Posterior cingulate gyrus (tissue), 11 donors: Measurements from ENCODE around the gene DNAJC30.
"Not testable (repeated sequence)": the region's sequence is repeated elsewhere in the genome, so short reads cannot be mapped to it uniquely, and the experiment has no call there.

Experiments used
- DNase-seq, 10 donors: peaks; one replicate each; pipeline versions ENCODE4 v3.0.0 to v3.0.0-alpha.2; 2020 to 2021; ENCODE audit warnings: mixed read lengths in 3 of 10
- intact Hi-C: fragments of 100-400 bp; cut with DNase I; formaldehyde crosslinking; loops from one replicate; pipeline ENCODE4 v1.15.1; 2023

DNAJC30 gene

GRCh38 chr7:73659983-73660382 is 23.3 kb downstream of the DNAJC30 start:
- DNase-seq: no peak
- intact Hi-C loops: loop anchor here (10.0 kb wide), 1 partner anchor 55 kb away; no protein-coding TSS in a partner anchor

GRCh38 chr7:73655309-73655708 is 27.9 kb downstream of the DNAJC30 start:
- intact Hi-C loops, DNase-seq: not testable (repeated sequence)

GRCh38 chr7:73652541-73652949 is 30.7 kb downstream of the DNAJC30 start:
- peak in 1 of 10 donors; percentile 54 for DNase-seq
- intact Hi-C loops: no loop called here

GRCh38 chr7:73650524-73650923 is 32.7 kb downstream of the DNAJC30 start:
- DNase-seq: peak in 1 of 10 donors; percentile 27
- intact Hi-C loops: no loop called here

GRCh38 chr7:73649576-73649975 is 33.7 kb downstream of the DNAJC30 start:
- DNase-seq: no peak
- intact Hi-C loops: no loop called here

GRCh38 chr7:73648593-73649332 is 34.5 kb downstream of the DNAJC30 start:
- intact Hi-C loops: no loop called here
- DNase-seq: no peak

- DNase-seq: no peak
- intact Hi-C loops: no loop called here
Measured at GRCh38 chr7:73647725-73648592, 35.3 kb downstream of the DNAJC30 start.

GRCh38 chr7:73646785-73647724 is 36.2 kb downstream of the DNAJC30 start:
- no peak for DNase-seq
- intact Hi-C loops: no loop called here

- intact Hi-C loops: no loop called here
- DNase-seq: no peak
Measured at GRCh38 chr7:73645643-73646174, 37.5 kb downstream of the DNAJC30 start.

GRCh38 chr7:73644688-73645286 is 38.5 kb downstream of the DNAJC30 start:
- intact Hi-C loops: no loop called here
- DNase-seq: no peak

- intact Hi-C loops: no loop called here
- no peak for DNase-seq
Measured at GRCh38 chr7:73642834-73643233, 40.4 kb downstream of the DNAJC30 start.

GRCh38 chr7:73638911-73639310 is 44.3 kb downstream of the DNAJC30 start:
- DNase-seq: no peak
- intact Hi-C loops: no loop called here

- intact Hi-C loops: no loop called here
- DNase-seq: no peak
Measured at GRCh38 chr7:73635428-73636200, 47.6 kb downstream of the DNAJC30 start.

- intact Hi-C loops: no loop called here
- DNase-seq: no peak
Measured at GRCh38 chr7:73633844-73634243, 49.4 kb downstream of the DNAJC30 start.

GRCh38 chr7:73633323-73633722 is 49.9 kb downstream of the DNAJC30 start:
- intact Hi-C loops: no loop called here
- DNase-seq: no peak

GRCh38 chr7:73631558-73631957 is 51.7 kb downstream of the DNAJC30 start:
- DNase-seq: no peak
- intact Hi-C loops: no loop called here
